B cell (primary cell): ENCODE measurements around the gene TAF13. TPM values are rescaled to one million over a fixed set of nuclear protein-coding genes. Genes with fewer than 3 reads are reported as not detected.

ENCODE experiments used
- ATAC-seq: fragments of 200-7000 bp; cut with Tn5 transposase; one replicate; pipeline ENCODE4 v1.10.0; 2021; ENCODE audit warnings: low read depth, mild to moderate bottlenecking, moderate number of reproducible peaks, moderate library complexity
- CTCF ChIA-PET: fragments of 350-600 bp; sonication (Branson Sonifier 250); formaldehyde crosslinking; loops from one replicate; lab custom pipeline; 2021; ENCODE audit warnings: antibody characterized with exemption, inconsistent platforms; lab: Charles Lee
- POLR2A ChIA-PET: fragments of 350-600 bp; sonication (Branson Sonifier 250); formaldehyde crosslinking; loops from one replicate; lab custom pipeline; 2021; ENCODE audit warnings: antibody characterized with exemption; lab: Charles Lee
- DNase-seq: peaks from one replicate; pipeline ENCODE4 v3.0.0; 2013
- H2AFZ ChIP-seq: 2 replicates; pipeline ENCODE4 v1.6.1; 2012; ENCODE audit warnings: mild to moderate bottlenecking, low read depth, low read length; ENCODE audit not compliant: insufficient read depth, poor library complexity, severe bottlenecking
- H3K27ac ChIP-seq, 2 donors: 1 replicate in 1 of 2; 2 replicates in 1 of 2; pipeline ENCODE4 v1.5.1; 2012 to 2013; ENCODE audit warnings: low read length in 2 of 2, mild to moderate bottlenecking in 2 of 2, moderate library complexity in 1 of 2
- H3K27me3 ChIP-seq, 4 experiments: fragments of 200-600 bp in 1 of 4; sonication (generic) in 1 of 4; replicated peaks in 1 of 4; 1 replicate in 2 of 4; 2 replicates in 2 of 4; pipeline versions ENCODE4 v1.6.1 to v1.7.0; 2013 to 2016; ENCODE audit warnings: low read length in 3 of 4, mild to moderate bottlenecking in 2 of 4, mixed read lengths in 1 of 4, moderate library complexity in 1 of 4; ENCODE audit not compliant: insufficient read depth in 4 of 4, control insufficient read depth in 3 of 4; ENCODE audit errors: control extremely low read depth in 1 of 4
- H3K36me3 ChIP-seq, 2 experiments: replicated peaks in 1 of 2; 1 replicate in 1 of 2; 2 replicates in 1 of 2; pipeline versions ENCODE4 v1.6.1 to v1.7.1; 2013; ENCODE audit warnings: low read length in 1 of 2; ENCODE audit not compliant: insufficient read depth in 2 of 2, control insufficient read depth in 1 of 2; ENCODE audit errors: control extremely low read depth in 1 of 2, extremely low read depth in 1 of 2
- H3K4me1 ChIP-seq, 2 donors: fragments of 200-600 bp in 1 of 2; sonication (generic) in 1 of 2; 1 replicate in 1 of 2; 2 replicates in 1 of 2; pipeline versions ENCODE4 v1.5.1 to v1.6.1; 2013 to 2017; ENCODE audit warnings: low read length in 2 of 2; ENCODE audit not compliant: control insufficient read depth in 2 of 2, insufficient read depth in 2 of 2
- H3K4me2 ChIP-seq: replicated peaks from 2 replicates; pipeline ENCODE3; 2012; ENCODE audit warnings: mild to moderate bottlenecking, low read depth, low read length; ENCODE audit not compliant: poor library complexity, severe bottlenecking
- H3K4me3 ChIP-seq, 5 experiments: fragments of 200-600 bp in 1 of 5; sonication (generic) in 1 of 5; 1 replicate in 3 of 5; 2 replicates in 2 of 5; pipeline versions ENCODE4 v1.5.1 to v1.7.0; 2011 to 2016; ENCODE audit warnings: low read length in 4 of 5, mild to moderate bottlenecking in 4 of 5, low read depth in 2 of 5, control low read depth in 1 of 5, moderate library complexity in 1 of 5; ENCODE audit not compliant: insufficient read depth in 1 of 5; ENCODE audit errors: control extremely low read depth in 1 of 5, extremely low read depth in 1 of 5
- H3K79me2 ChIP-seq: fragments of 200-600 bp; sonication (generic); one replicate; pipeline ENCODE4 v1.6.0; 2016; ENCODE audit warnings: low read length; ENCODE audit not compliant: control insufficient read depth, insufficient read depth
- H3K9ac ChIP-seq: fragments of 200-600 bp; sonication (generic); 2 replicates; pipeline ENCODE4 v1.6.1; 2017; ENCODE audit warnings: mild to moderate bottlenecking, low read length, moderate library complexity
- H3K9me3 ChIP-seq, 3 donors: one replicate each; pipeline versions ENCODE4 v1.6.1 to v1.7.1; 2013; ENCODE audit warnings: low read length in 2 of 3; ENCODE audit not compliant: control insufficient read depth in 2 of 3, insufficient read depth in 1 of 3; ENCODE audit errors: control extremely low read depth in 1 of 3
- H4K20me1 ChIP-seq: 2 replicates; pipeline ENCODE4 v1.6.0; 2012; ENCODE audit warnings: mild to moderate bottlenecking, low read length; ENCODE audit not compliant: insufficient read depth, control insufficient read depth, poor library complexity, severe bottlenecking
- H3K27ac Mint-ChIP-seq: one replicate; pipeline ENCODE4 v1.8.0; 2021; ENCODE audit warnings: mixed read lengths
- H3K27me3 Mint-ChIP-seq: one replicate; pipeline ENCODE4 v1.8.0; 2021; ENCODE audit warnings: mixed read lengths
- H3K4me1 Mint-ChIP-seq: one replicate; pipeline ENCODE4 v1.8.0; 2021; ENCODE audit warnings: mixed read lengths
- H3K4me3 Mint-ChIP-seq: one replicate; pipeline ENCODE4 v1.8.0; 2021; ENCODE audit warnings: mixed read lengths
- H3K9me3 Mint-ChIP-seq: one replicate; pipeline ENCODE4 v1.8.0; 2022; ENCODE audit warnings: mixed read lengths; ENCODE audit not compliant: insufficient read depth
- WGBS: methylation state at CpG from one replicate; pipeline ENCODE4 v1.1.5; 2013; ENCODE audit warnings: missing lambda C conversion rate; ENCODE audit not compliant: insufficient coverage; 5-methylcytosine and 5-hydroxymethylcytosine counted together
- intact Hi-C: fragments of 100-400 bp; cut with micrococcal nuclease; formaldehyde crosslinking; loops from one replicate; pipeline ENCODE4 v1.10.0; 2022
- polyA plus RNA-seq: library from polyadenylated mRNA; depleted of rRNA; stranded (reverse); fragments of >200 nt; gene quantifications from 2 replicates; pipeline ENCODE4 v1.2.3, GENCODE V29; 2012
- small RNA-seq: library from RNA; depleted of rRNA; stranded (forward); fragments of <200 nt; gene quantifications from one replicate; pipeline ENCODE3, GENCODE V24; 2012; ENCODE audit warnings: low replicate concordance, low read depth; ENCODE audit not compliant: insufficient read length
- total RNA-seq, 2 donors: library from RNA; stranded (reverse); fragments of 120-200 nt in 1 of 2; gene quantifications; 1 replicate in 1 of 2; 2 replicates in 1 of 2; pipeline versions ENCODE4 v1.2.3 to v1.2.4, GENCODE V29; 2013 to 2022
- TF ChIP-seq, protein P1 (sequence below): fragments of 200-600 bp; IDR thresholded peaks from one replicate; pipeline ENCODE4 v1.8.0; 2022; ENCODE audit warnings: antibody characterized with exemption, mild to moderate bottlenecking

The TAF13 gene
- total and polyA plus RNA-seq, 2 donors (not counting 1 experiment from before 2014, with no cell fraction given): 6.6 to 14.3 TPM

GRCh38 chr1:109017134-109017533 is 58.7 kb downstream of the TAF13 start:
- POLR2A ChIA-PET: no interaction called here
- Mint-ChIP-seq H3K27me3 (no peaks in the 10 kb centered on the region), H3K4me3 (no peak overlapping the region), H3K9me3 (no peaks in the 10 kb centered on the region), H3K27ac (no peak overlapping the region), H3K4me1 (no peaks in the 10 kb centered on the region)
- Histone ChIP-seq H3K4me3 (no peak overlapping the region), H3K36me3 (peaks cover 5 to 26% of the 10 kb centered on the region in 2 experiments), H3K4me1 (no peaks in the 10 kb centered on the region), H3K9ac (no peak overlapping the region), H3K27ac (no peak overlapping the region), H3K79me2 (no peaks in the 10 kb centered on the region), H2AFZ (no peak overlapping the region), H3K4me2 (no peak overlapping the region), H3K9me3 (peaks cover 1 to 13% (median 6%) of the 10 kb centered on the region in 3 donors), H4K20me1 (no peaks in the 10 kb centered on the region), H3K27me3 (no peaks in the 10 kb centered on the region)
- no peak for DNase-seq
- TF ChIP-seq, protein P1, sequence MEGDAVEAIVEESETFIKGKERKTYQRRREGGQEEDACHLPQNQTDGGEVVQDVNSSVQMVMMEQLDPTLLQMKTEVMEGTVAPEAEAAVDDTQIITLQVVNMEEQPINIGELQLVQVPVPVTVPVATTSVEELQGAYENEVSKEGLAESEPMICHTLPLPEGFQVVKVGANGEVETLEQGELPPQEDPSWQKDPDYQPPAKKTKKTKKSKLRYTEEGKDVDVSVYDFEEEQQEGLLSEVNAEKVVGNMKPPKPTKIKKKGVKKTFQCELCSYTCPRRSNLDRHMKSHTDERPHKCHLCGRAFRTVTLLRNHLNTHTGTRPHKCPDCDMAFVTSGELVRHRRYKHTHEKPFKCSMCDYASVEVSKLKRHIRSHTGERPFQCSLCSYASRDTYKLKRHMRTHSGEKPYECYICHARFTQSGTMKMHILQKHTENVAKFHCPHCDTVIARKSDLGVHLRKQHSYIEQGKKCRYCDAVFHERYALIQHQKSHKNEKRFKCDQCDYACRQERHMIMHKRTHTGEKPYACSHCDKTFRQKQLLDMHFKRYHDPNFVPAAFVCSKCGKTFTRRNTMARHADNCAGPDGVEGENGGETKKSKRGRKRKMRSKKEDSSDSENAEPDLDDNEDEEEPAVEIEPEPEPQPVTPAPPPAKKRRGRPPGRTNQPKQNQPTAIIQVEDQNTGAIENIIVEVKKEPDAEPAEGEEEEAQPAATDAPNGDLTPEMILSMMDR: no peak
- intact Hi-C loops: no loop called here
- CTCF ChIA-PET: interaction anchor here (1.5 kb wide), 1 partner anchor 11 kb away, joined by 5 read pairs; no protein-coding TSS in a partner anchor
- no peak for ATAC-seq
- WGBS: no CpG with 5 or more reads among the region's 1 CpG

Small RNA genes within 50 kb of the gene (small RNA-seq; reads per million reads assigned to genes)
- gene AL356488.2 (not detected), gene BX679664.1 (not detected)

Other genes starting within 250 kb of the TAF13 start
- not detected in 2 replicates for gene AKNAD1, start 218.9 kb downstream of the TAF13 start, total RNA-seq
- not detected in 2 replicates for gene AKNAD1, start 218.9 kb downstream of the TAF13 start, polyA plus RNA-seq
- 2.2 and 4.0 TPM in 2 replicates for gene GPSM2, start 199.0 kb downstream of the TAF13 start, total RNA-seq
- gene GPSM2, start 199.0 kb downstream of the TAF13 start, polyA plus RNA-seq: 1.3 and 1.5 TPM in 2 replicates
- 26.9 and 29.5 TPM in 2 replicates for gene CLCC1, start 112.5 kb downstream of the TAF13 start, total RNA-seq
- 6.5 and 10.3 TPM in 2 replicates for gene CLCC1, start 112.5 kb downstream of the TAF13 start, polyA plus RNA-seq
- gene WDR47, start 33.9 kb downstream of the TAF13 start, total RNA-seq: 17.3 and 21.6 TPM in 2 replicates
- gene WDR47, start 33.9 kb downstream of the TAF13 start, polyA plus RNA-seq: 4.4 and 7.5 TPM in 2 replicates
- 40.9 and 44.5 TPM in 2 replicates for gene TMEM167B, start 14.8 kb upstream of the TAF13 start, total RNA-seq
- 12.0 and 19.5 TPM in 2 replicates for gene TMEM167B, start 14.8 kb upstream of the TAF13 start, polyA plus RNA-seq
- 1.7 and 2.2 TPM in 2 replicates for gene ELAPOR1, start 38.1 kb upstream of the TAF13 start, total RNA-seq
- 0.91 and 2.3 TPM in 2 replicates for gene ELAPOR1, start 38.1 kb upstream of the TAF13 start, polyA plus RNA-seq
- 115 and 119 TPM in 2 replicates for gene SARS1, start 137.9 kb upstream of the TAF13 start, total RNA-seq
- 59.1 and 78.1 TPM in 2 replicates for gene SARS1, start 137.9 kb upstream of the TAF13 start, polyA plus RNA-seq
- 2.7 and 2.9 TPM in 2 replicates for gene CELSR2, start 173.5 kb upstream of the TAF13 start, total RNA-seq
- 0.52 and 0.57 TPM in 2 replicates for gene CELSR2, start 173.5 kb upstream of the TAF13 start, polyA plus RNA-seq
- gene PSRC1, start 207.1 kb upstream of the TAF13 start, total RNA-seq: not detected in 2 replicates
- gene PSRC1, start 207.1 kb upstream of the TAF13 start, polyA plus RNA-seq: 0.25 and 0.46 TPM in 2 replicates
- not detected in 2 replicates for gene MYBPHL, start 231.0 kb upstream of the TAF13 start, total RNA-seq
- not detected in 2 replicates for gene MYBPHL, start 231.0 kb upstream of the TAF13 start, polyA plus RNA-seq